ENCODE data around the gene P2RX7. TPM values are rescaled to one million over a fixed set of nuclear protein-coding genes. Genes with fewer than 3 reads are reported as not detected.
"Not testable (repeated sequence)": the region's sequence is repeated elsewhere in the genome, so short reads cannot be mapped to it uniquely, and the experiment has no call there.

P2RX7 gene
- polyA plus RNA-seq, 1 of the 3 experiments (the other 2 are of a cell fraction), result 0.43 TPM

GRCh38 chr12:121162985-121163384 is 30.3 kb downstream of the P2RX7 start:
- ChIA-PET POLR2A (no interaction called here), CTCF (no interaction called here)
- Histone ChIP-seq H2AFZ (ENCODE audit: low read depth) (no peak overlapping the region), H3K9me2 (no peaks in the 10 kb centered on the region), H4K20me1 (ENCODE audit: insufficient read depth) (no peaks in the 10 kb centered on the region), H3K36me3 (replicated peaks in 1 of 2; ENCODE audit: control insufficient read depth in 1 of 2, insufficient read depth in 2 of 2, low read length in 1 of 2) (no peaks in the 10 kb centered on the region), H3K79me2 (ENCODE audit: insufficient read depth) (no peaks in the 10 kb centered on the region), H3F3A (replicated peaks; ENCODE audit: insufficient read depth) (no peaks in the 10 kb centered on the region), H3K27me3 (ENCODE audit: insufficient read depth) (no peaks in the 10 kb centered on the region), H3K9me3 (no peaks in the 10 kb centered on the region), H3K4me3 (ENCODE audit: low read depth in 2 of 2, low read length in 1 of 2) (no peak overlapping the region), H3K4me1 (ENCODE audit: control insufficient read depth in 1 of 2, insufficient read depth in 2 of 2, low read depth in 1 of 2, low read length in 1 of 2) (no peaks in the 10 kb centered on the region), H3K9ac (no peak overlapping the region), H3K27ac (ENCODE audit: low read depth in 2 of 2, low read length in 1 of 2) (no peak overlapping the region), H3K4me2 (no peak overlapping the region)
- TF ChIP-seq MXI1 (IDR thresholded peaks at IDR 0.05; ENCODE audit: low read depth, low read length) (no peak), SIN3A (IDR thresholded peaks at IDR 0.05; ENCODE audit: borderline replicate concordance, low read depth, low read length) (no peak), RFX5 (IDR thresholded peaks at IDR 0.05; ENCODE audit: low read length) (no peak), CHD2 (IDR thresholded peaks at IDR 0.05; ENCODE audit: low read length, partially characterized antibody) (no peak), ELF1 (IDR thresholded peaks at IDR 0.05) (no peak)
- DNase-seq, result no peak
- WGBS (ENCODE audit: low lambda C conversion rate), result 42% methylated on average over 2 of the region's 2 CpGs

GRCh38 chr12:121164839-121165238 is 32.2 kb downstream of the P2RX7 start:
- H3K27ac ChIP-seq (ENCODE audit: low read depth in 2 of 2, low read length in 1 of 2); POLR2A ChIA-PET; H3K36me3 ChIP-seq (replicated peaks in 1 of 2; ENCODE audit: control insufficient read depth in 1 of 2, insufficient read depth in 2 of 2, low read length in 1 of 2); H3K9ac ChIP-seq; CTCF ChIA-PET; H2AFZ ChIP-seq (ENCODE audit: low read depth); H4K20me1 ChIP-seq (ENCODE audit: insufficient read depth); H3K4me1 ChIP-seq (ENCODE audit: control insufficient read depth in 1 of 2, insufficient read depth in 2 of 2, low read depth in 1 of 2, low read length in 1 of 2); H3F3A ChIP-seq (replicated peaks; ENCODE audit: insufficient read depth); H3K9me2 ChIP-seq; DNase-seq; H3K9me3 ChIP-seq; H3K79me2 ChIP-seq (ENCODE audit: insufficient read depth); H3K4me2 ChIP-seq; H3K4me3 ChIP-seq (ENCODE audit: low read depth in 2 of 2, low read length in 1 of 2); H3K27me3 ChIP-seq (ENCODE audit: insufficient read depth): not testable (repeated sequence)
- WGBS (ENCODE audit: low lambda C conversion rate), result 95% methylated on average over 5 of the region's 6 CpGs

- Histone ChIP-seq H3K4me3 (ENCODE audit: low read depth in 2 of 2, low read length in 1 of 2) (no peak overlapping the region), H3K27me3 (ENCODE audit: insufficient read depth) (no peaks in the 10 kb centered on the region), H3K4me1 (ENCODE audit: control insufficient read depth in 1 of 2, insufficient read depth in 2 of 2, low read depth in 1 of 2, low read length in 1 of 2) (no peaks in the 10 kb centered on the region), H3K9ac (no peak overlapping the region), H3K36me3 (replicated peaks in 1 of 2; ENCODE audit: control insufficient read depth in 1 of 2, insufficient read depth in 2 of 2, low read length in 1 of 2) (no peaks in the 10 kb centered on the region), H4K20me1 (ENCODE audit: insufficient read depth) (no peaks in the 10 kb centered on the region), H3F3A (replicated peaks; ENCODE audit: insufficient read depth) (no peaks in the 10 kb centered on the region), H3K27ac (ENCODE audit: low read depth in 2 of 2, low read length in 1 of 2) (no peak overlapping the region), H3K9me2 (no peaks in the 10 kb centered on the region), H3K9me3 (no peaks in the 10 kb centered on the region), H3K79me2 (ENCODE audit: insufficient read depth) (no peaks in the 10 kb centered on the region), H2AFZ (ENCODE audit: low read depth) (no peak overlapping the region), H3K4me2 (no peak overlapping the region)
- ChIA-PET CTCF (no interaction called here), POLR2A (no interaction called here)
- TF ChIP-seq PBX3 (IDR thresholded peaks at IDR 0.05), result no peak
- TF ChIP-seq SIN3A (IDR thresholded peaks at IDR 0.05; ENCODE audit: borderline replicate concordance, low read depth, low read length), result no peak
- no peak for TF ChIP-seq MEF2A (IDR thresholded peaks at IDR 0.05; ENCODE audit: borderline replicate concordance, low read depth)
- TF ChIP-seq RFX5 (IDR thresholded peaks at IDR 0.05; ENCODE audit: low read length), result no peak
- no peak for TF ChIP-seq EP300 (IDR thresholded peaks at IDR 0.05; ENCODE audit: borderline replicate concordance in 1 of 2, low read depth in 1 of 2, low read length in 1 of 2)
- 81% methylated on average over 9 of the region's 9 CpGs for WGBS (ENCODE audit: low lambda C conversion rate)
- DNase-seq, result no peak
These were observed 32.6 kb downstream of the P2RX7 start for GRCh38 chr12:121165316-121165715.
